Stomach (tissue), 19 donors: ENCODE data around the gene ACCS. TPM values are rescaled to one million over a fixed set of nuclear protein-coding genes. Genes with fewer than 3 reads are reported as not detected.

Source experiments
- DNase-seq, 2 donors: peaks; one replicate each; pipeline versions ENCODE4 v3.0.0 to v3.0.0-alpha.2; 2013 to 2019
- H3K27ac ChIP-seq, 5 donors: fragments of 200-600 bp in 4 of 5; sonication (generic) in 4 of 5; one replicate each; pipeline ENCODE4 v1.5.1; 2013 to 2019; ENCODE audit warnings: mild to moderate bottlenecking in 1 of 5, moderate library complexity in 1 of 5
- H3K27me3 ChIP-seq, 3 donors: fragments of 200-600 bp; sonication (generic); one replicate each; pipeline ENCODE4 v1.5.1; 2017 to 2019; ENCODE audit warnings: mixed run types in 1 of 3
- H3K36me3 ChIP-seq, 4 donors: fragments of 200-600 bp; sonication (generic); 1 replicate in 3 of 4; 2 replicates in 1 of 4; pipeline ENCODE4 v1.5.1; 2016 to 2019
- H3K4me1 ChIP-seq, 4 donors: fragments of 200-600 bp; sonication (generic); one replicate each; pipeline ENCODE4 v1.5.1; 2016 to 2019
- H3K4me3 ChIP-seq, 4 donors: fragments of 200-600 bp; sonication (generic) in 3 of 4; one replicate each; pipeline ENCODE4 v1.5.1; 2016 to 2019; ENCODE audit warnings: mild to moderate bottlenecking in 1 of 4
- H3K9me3 ChIP-seq, 4 donors: fragments of 200-600 bp; sonication (generic); one replicate each; pipeline ENCODE4 v1.5.1; 2016 to 2019
- EP300 ChIP-seq: sonication (generic); formaldehyde crosslinking; IDR thresholded peaks from one replicate; pipeline ENCODE4 v1.6.1; 2017; ENCODE audit warnings: antibody characterized with exemption
- POLR2A ChIP-seq, 4 donors: fragments of 450-650 bp; IDR thresholded peaks; one replicate each; pipeline ENCODE4 v1.6.1; 2016; ENCODE audit warnings: antibody characterized with exemption in 4 of 4, control low read depth in 2 of 4, mild to moderate bottlenecking in 1 of 4, moderate library complexity in 1 of 4
- POLR2AphosphoS5 ChIP-seq, 3 donors: sonication (generic); formaldehyde crosslinking; IDR thresholded peaks; one replicate each; pipeline ENCODE4 v1.6.1; 2016; ENCODE audit warnings: antibody characterized with exemption in 3 of 3
- WGBS, 5 donors: extraction: QIAGEN DNeasy Blood & Tissue Kit in 3 of 5; methylation state at CpG; one replicate each; pipeline versions ENCODE4 v1.1.5 to v1.1.7; 2013 to 2018; 5-methylcytosine and 5-hydroxymethylcytosine counted together
- intact Hi-C: fragments of 100-400 bp; cut with DNase I; formaldehyde crosslinking; loops from one replicate; pipeline ENCODE4 v1.15.1; 2023; ENCODE audit warnings: low total_unique reads
- long read RNA-seq, 10 donors: transcript quantifications; one replicate each; lab custom pipeline, GENCODE V29; 2026
- polyA plus RNA-seq, 3 donors: library from polyadenylated mRNA; stranded (reverse); fragments of 200-250 nt; gene quantifications; one replicate each; pipeline ENCODE4 v1.2.3, GENCODE V29; 2013
- total RNA-seq, 5 donors: library from RNA; depleted of rRNA; stranded (reverse); fragments of >200 nt; gene quantifications; one replicate each; pipeline versions ENCODE4 v1.1.0 to v1.2.3, GENCODE V29; 2014 to 2016
- TF ChIP-seq, protein P1 (sequence below), 7 experiments: fragments of 450-650 bp in 4 of 7; fragments of 200-600 bp in 3 of 7; sonication (generic) in 3 of 7; IDR thresholded peaks; one replicate each; pipeline ENCODE4 v1.5.1; 2016 to 2019; ENCODE audit warnings: antibody characterized with exemption in 7 of 7, control low read depth in 2 of 7, mild to moderate bottlenecking in 1 of 7
- donor health status: healthy with polysubstance abuse.
- donor health status: Bipolar disorder and iron deficiency.
- donor health status: healthy.

Gene ACCS, protein sequence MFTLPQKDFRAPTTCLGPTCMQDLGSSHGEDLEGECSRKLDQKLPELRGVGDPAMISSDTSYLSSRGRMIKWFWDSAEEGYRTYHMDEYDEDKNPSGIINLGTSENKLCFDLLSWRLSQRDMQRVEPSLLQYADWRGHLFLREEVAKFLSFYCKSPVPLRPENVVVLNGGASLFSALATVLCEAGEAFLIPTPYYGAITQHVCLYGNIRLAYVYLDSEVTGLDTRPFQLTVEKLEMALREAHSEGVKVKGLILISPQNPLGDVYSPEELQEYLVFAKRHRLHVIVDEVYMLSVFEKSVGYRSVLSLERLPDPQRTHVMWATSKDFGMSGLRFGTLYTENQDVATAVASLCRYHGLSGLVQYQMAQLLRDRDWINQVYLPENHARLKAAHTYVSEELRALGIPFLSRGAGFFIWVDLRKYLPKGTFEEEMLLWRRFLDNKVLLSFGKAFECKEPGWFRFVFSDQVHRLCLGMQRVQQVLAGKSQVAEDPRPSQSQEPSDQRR
- 10 to 100 TPM; 21.7 to 71.1 (median 34.4) TPM for total RNA-seq
- polyA plus RNA-seq, result 10 to 100 TPM; 14.7 to 17.4 (median 16.3) TPM
- long read RNA-seq, donor 1, result 0 reads
- long read RNA-seq, donor 2, result 0 reads
- long read RNA-seq, donor 3, result 0 reads
- long read RNA-seq, donor 4, result 0 reads
- long read RNA-seq, donor 5, partial matches to known transcripts, result 0 of 1 reads
- long read RNA-seq, donor 5, other reads (novel, unspliced or antisense), result 0 of 1 reads
- long read RNA-seq, donor 6, result 0 reads
- long read RNA-seq, donor 7, partial matches to known transcripts, result 0 of 1 reads
- long read RNA-seq, donor 7, other reads (novel, unspliced or antisense), result 0 of 1 reads
- long read RNA-seq, donor 8, result 0 reads
- long read RNA-seq, donor 9, result 0 reads
- long read RNA-seq, donor 10, result 0 reads

DNA sequence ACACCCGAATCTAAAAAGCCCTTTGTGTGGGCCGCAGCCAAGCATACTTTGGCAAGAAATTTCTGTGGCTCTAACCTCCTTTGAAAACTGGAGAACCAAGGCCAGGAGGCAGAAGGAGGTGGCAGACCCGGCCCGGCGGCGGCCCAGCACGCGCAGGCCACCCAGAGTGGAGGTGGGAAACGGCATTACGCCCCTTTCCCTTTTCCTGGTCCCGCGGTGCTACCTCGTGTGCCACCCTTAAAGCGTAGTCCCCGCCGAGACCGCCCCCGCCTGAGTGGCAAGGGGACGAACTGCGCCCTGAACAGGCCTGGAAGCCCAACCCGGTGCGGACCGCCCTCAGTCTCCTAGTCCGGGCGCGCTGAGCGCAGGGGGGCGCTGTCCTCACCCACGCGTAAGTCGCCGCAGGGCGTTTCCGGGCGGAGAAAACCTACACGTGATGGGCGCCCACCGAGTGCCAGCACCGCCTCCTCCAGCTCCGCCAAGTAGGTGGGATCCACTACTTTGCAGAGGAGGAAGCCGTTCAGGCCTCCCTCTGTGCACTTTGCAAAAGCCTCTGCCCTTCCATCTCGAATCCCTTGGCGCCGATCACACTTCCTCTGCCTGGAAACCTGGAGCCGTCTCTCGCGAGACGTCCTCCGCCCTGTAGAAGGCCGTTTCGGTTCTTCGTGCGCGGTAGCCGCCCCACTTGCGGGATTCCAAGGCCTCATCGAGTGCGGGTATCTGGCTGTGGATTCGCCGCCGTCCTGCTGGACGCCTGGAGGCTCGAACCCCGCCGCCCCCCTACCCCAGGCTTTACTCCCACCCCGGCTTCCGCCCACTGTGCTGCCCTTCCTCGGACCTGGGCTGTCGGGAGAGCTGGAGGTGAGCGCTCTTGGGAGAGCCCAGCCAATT lies at the start of gene ACCS:
TSS of gene ACCS (plus strand) at position 430 of the 891 bp plus-strand sequence. CDS start 1,358 bp downstream, outside the sequence.
- 0 to 1% (median 1%) methylated on average over 17 to 70 of the region's 70 CpGs for WGBS, 5 donors
- peak; percentile 72 to 93 (median 77) for TF ChIP-seq POLR2AphosphoS5 (IDR thresholded peaks at IDR 0.05)
- TF ChIP-seq POLR2A (IDR thresholded peaks at IDR 0.05), result peak in 1 of 4 donors; percentile 29
- TF ChIP-seq EP300, result no peak
- TF ChIP-seq, protein P1, sequence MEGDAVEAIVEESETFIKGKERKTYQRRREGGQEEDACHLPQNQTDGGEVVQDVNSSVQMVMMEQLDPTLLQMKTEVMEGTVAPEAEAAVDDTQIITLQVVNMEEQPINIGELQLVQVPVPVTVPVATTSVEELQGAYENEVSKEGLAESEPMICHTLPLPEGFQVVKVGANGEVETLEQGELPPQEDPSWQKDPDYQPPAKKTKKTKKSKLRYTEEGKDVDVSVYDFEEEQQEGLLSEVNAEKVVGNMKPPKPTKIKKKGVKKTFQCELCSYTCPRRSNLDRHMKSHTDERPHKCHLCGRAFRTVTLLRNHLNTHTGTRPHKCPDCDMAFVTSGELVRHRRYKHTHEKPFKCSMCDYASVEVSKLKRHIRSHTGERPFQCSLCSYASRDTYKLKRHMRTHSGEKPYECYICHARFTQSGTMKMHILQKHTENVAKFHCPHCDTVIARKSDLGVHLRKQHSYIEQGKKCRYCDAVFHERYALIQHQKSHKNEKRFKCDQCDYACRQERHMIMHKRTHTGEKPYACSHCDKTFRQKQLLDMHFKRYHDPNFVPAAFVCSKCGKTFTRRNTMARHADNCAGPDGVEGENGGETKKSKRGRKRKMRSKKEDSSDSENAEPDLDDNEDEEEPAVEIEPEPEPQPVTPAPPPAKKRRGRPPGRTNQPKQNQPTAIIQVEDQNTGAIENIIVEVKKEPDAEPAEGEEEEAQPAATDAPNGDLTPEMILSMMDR (IDR thresholded peaks at IDR 0.05), result peak in 5 of 7 experiments; percentile 75 to 89 (median 81)
- peaks cover 5 to 24% (median 7%) of the 10 kb centered on the region in 4 donors for H3K4me1 ChIP-seq
- peak within 1 kb of the TSS; percentile 77 to 95 (median 92) for H3K27ac ChIP-seq
- H3K27me3 ChIP-seq, result no peaks in the 10 kb centered on the region
- intact Hi-C loops, result no loop called here
- H3K36me3 ChIP-seq, result peaks cover 2 to 10% (median 5%) of the 10 kb centered on the region in 4 donors
- DNase-seq, result peak; percentile 96 to 99
- H3K4me3 ChIP-seq, result peak within 1 kb of the TSS; percentile 62 to 75 (median 65)
- H3K9me3 ChIP-seq, result no peaks in the 10 kb centered on the region

DNA sequence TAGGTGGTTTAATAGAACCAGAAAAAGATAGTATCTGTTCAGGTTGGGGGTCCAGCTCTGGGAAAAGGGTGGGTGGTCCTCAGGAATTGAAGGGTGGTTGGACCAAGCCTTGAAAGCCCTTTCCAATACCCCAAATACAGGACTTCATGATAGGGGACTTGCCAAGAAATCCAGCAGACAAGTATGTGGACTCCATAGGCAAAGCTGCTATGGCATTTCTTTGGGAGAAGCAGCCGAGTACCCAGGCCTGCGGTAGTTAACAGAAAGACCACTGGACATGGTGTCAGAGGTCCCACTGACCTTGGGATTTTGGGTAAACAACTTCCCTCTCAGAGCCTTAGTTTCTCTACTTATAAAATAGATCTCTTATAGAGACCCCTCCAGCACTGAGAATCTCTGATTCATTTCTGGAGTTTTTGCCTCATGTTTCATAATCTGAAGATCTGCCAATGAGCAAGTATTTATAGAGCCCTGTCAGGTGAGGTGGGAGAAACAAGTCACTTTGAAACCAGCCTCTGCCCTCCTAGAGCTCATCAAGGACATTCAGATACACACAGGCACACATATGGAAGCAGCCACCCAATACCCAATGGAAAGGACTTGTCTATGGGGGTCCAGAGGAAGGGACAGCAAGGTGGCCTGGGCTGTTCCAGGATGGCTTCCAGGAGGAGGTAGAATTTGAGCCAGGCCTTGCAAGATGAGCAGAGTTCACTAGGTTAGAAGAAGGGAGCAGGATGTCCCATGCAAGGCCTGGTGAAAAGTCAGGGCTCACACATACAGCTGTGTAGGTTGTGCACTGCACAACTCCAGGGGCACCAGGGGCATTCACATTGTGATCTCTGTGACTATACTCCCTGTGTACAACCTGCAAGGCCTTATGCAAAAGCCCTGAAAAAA lies 49.3 kb upstream of the ACCS start:
- intact Hi-C loops, result no loop called here
- no peaks in the 10 kb centered on the region for H3K9me3 ChIP-seq
- H3K36me3 ChIP-seq, result no peaks in the 10 kb centered on the region
- 81 to 95% (median 94%) methylated on average over 2 of the region's 2 CpGs for WGBS, 5 donors
- no peaks in the 10 kb centered on the region for H3K27me3 ChIP-seq
- peak overlapping the region in 2 of 5 donors; percentile 31 to 57 for H3K27ac ChIP-seq
- peaks cover 0 to 25% (median 8%) of the 10 kb centered on the region in 4 donors for H3K4me1 ChIP-seq
- no peak overlapping the region for H3K4me3 ChIP-seq
- DNase-seq, result peak in 1 of 2 donors; percentile 15
- TF ChIP-seq EP300 (no peak), POLR2AphosphoS5 (IDR thresholded peaks at IDR 0.05) (no peak), POLR2A (IDR thresholded peaks at IDR 0.05) (no peak)
- TF ChIP-seq, protein P1 (IDR thresholded peaks at IDR 0.05), result no peak

DNA sequence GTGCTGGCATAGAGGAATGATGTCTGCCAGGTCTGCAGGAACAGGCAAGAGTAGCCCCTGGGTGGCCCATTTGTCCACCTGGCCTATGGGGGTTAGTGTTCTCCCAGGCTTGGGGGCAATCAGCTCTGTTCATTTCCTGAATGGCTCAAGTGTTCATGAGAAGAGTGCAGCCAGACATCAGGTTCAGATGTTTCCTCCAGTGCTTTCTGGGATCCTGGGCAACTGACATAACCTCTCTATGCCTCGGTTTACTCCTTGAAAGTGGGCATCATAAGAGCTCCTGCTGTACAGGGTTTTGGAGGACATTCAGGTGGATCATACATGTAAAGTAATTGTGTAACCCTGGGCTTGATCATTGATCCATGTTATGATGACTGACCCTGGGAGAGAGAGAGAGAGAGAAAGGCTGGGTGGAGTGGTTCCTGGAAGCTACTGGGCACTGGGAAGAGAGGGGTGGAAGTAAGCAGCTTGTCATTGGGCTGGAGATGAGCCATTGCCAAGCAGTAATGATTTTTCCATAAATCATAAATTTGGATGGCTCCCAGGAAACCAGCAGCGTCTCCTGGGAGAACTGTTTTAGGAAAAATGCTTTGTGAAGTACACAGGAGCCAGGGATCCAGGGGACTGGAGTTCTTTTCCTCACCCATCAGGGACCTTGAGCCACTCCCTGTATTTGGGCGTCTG lies 48.5 kb upstream of the ACCS start:
- intact Hi-C loops, result no loop called here

More for the DNA sequence above, 48.5 kb upstream of the ACCS start:
- DNase-seq, result peak; percentile 16 to 33
- no peak overlapping the region for H3K4me3 ChIP-seq
- TF ChIP-seq POLR2AphosphoS5 (IDR thresholded peaks at IDR 0.05) (no peak), POLR2A (IDR thresholded peaks at IDR 0.05) (no peak), EP300 (no peak)
- TF ChIP-seq, protein P1 (IDR thresholded peaks at IDR 0.05), result no peak
- 41 to 55% (median 47%) methylated on average over 3 of the region's 3 CpGs for WGBS, 5 donors
- H3K4me1 ChIP-seq, result peaks cover 0 to 25% (median 8%) of the 10 kb centered on the region in 4 donors
- H3K27ac ChIP-seq, result peak overlapping the region in 2 of 5 donors; percentile 46
- H3K36me3 ChIP-seq, result no peaks in the 10 kb centered on the region
- H3K27me3 ChIP-seq, result no peaks in the 10 kb centered on the region
- no peaks in the 10 kb centered on the region for H3K9me3 ChIP-seq
